Progenitor cell of endocrine pancreas (in vitro differentiated cells): ENCODE results near the gene TEC. TPM values are rescaled to one million over a fixed set of nuclear protein-coding genes. Genes with fewer than 3 reads are reported as not detected.

ENCODE experiments used
- DNase-seq: peaks from one replicate; pipeline ENCODE4 v3.0.0; 2021; ENCODE audit warnings: low spot score; ENCODE audit not compliant: unreplicated experiment
- H3K27ac Mint-ChIP-seq: 2 replicates; pipeline ENCODE4 v1.8.0; 2021; ENCODE audit warnings: mild to moderate bottlenecking, moderate library complexity, mixed read lengths
- H3K27me3 Mint-ChIP-seq: 2 replicates; pipeline ENCODE4 v1.8.0; 2021; ENCODE audit warnings: mixed read lengths
- H3K36me3 Mint-ChIP-seq: 2 replicates; pipeline ENCODE4 v1.8.0; 2022; ENCODE audit warnings: mixed read lengths; ENCODE audit not compliant: insufficient read depth
- H3K4me1 Mint-ChIP-seq: 2 replicates; pipeline ENCODE4 v1.8.0; 2021; ENCODE audit warnings: low read depth, mixed read lengths
- H3K4me3 Mint-ChIP-seq: 2 replicates; pipeline ENCODE4 v1.8.0; 2021; ENCODE audit warnings: low read depth, mild to moderate bottlenecking, moderate library complexity, mixed read lengths
- H3K9me3 Mint-ChIP-seq: 2 replicates; pipeline ENCODE4 v1.8.0; 2021; ENCODE audit warnings: low read depth, mixed read lengths
- total RNA-seq: library from RNA; stranded (reverse); gene quantifications from 2 replicates; pipeline ENCODE4 v1.2.1, GENCODE V29; 2021
- TF ChIP-seq, protein P1 (sequence below): fragments of 200-600 bp; sonication (generic); IDR thresholded peaks from one replicate; pipeline ENCODE4 v1.5.0; 2021; ENCODE audit warnings: antibody characterized with exemption, mild to moderate bottlenecking; ENCODE audit not compliant: unreplicated experiment

The TEC gene
- total RNA-seq, 1 donor from 2014 or later = 3.4 TPM

DNA sequence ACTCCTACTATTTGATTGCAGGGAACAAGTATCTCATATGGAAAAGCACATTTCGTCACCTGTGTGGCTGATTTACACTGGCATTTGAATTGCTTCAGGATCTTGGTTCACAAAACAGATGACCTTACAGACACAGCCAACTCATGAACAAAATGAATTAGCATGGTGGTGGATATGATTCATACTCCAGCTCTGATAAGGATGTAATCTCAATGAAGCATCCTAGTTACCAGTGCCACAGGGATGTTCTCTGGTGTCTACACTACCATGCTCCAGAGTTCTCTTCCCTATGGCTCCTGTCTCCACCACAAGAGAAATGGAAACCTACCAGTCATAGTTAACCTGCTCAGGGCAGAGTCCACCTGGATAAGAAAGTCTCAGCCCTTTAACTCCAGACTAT is 40.7 kb downstream of the TEC start:
- Mint-ChIP-seq H3K4me1 (peaks cover 7% of the 10 kb centered on the region), H3K9me3 (no peaks in the 10 kb centered on the region), H3K27me3 (no peaks in the 10 kb centered on the region), H3K4me3 (no peak overlapping the region), H3K27ac (no peak overlapping the region), H3K36me3 (peaks cover 2% of the 10 kb centered on the region)
- no peak for DNase-seq
- TF ChIP-seq, protein P1, sequence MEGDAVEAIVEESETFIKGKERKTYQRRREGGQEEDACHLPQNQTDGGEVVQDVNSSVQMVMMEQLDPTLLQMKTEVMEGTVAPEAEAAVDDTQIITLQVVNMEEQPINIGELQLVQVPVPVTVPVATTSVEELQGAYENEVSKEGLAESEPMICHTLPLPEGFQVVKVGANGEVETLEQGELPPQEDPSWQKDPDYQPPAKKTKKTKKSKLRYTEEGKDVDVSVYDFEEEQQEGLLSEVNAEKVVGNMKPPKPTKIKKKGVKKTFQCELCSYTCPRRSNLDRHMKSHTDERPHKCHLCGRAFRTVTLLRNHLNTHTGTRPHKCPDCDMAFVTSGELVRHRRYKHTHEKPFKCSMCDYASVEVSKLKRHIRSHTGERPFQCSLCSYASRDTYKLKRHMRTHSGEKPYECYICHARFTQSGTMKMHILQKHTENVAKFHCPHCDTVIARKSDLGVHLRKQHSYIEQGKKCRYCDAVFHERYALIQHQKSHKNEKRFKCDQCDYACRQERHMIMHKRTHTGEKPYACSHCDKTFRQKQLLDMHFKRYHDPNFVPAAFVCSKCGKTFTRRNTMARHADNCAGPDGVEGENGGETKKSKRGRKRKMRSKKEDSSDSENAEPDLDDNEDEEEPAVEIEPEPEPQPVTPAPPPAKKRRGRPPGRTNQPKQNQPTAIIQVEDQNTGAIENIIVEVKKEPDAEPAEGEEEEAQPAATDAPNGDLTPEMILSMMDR = no peak

DNA sequence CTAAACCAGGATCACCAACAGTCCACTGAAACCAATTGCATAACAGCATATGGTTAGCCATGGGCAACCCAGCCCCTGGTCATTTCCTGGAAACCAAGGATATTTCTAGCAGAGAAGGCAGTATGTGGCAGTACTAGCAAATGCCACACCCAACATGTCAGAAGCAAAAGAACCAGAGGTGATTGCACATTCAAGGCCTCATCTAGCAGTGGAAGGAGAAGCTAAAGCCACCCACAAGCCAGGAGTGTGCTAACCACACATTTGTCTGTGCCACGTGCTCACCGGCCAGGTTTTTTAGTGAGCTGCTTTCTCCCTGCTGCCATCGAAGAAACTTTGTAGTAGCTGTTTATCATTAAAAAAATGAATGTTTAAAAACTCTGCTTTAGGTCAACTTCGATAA is 42.0 kb downstream of the TEC start:
- Mint-ChIP-seq H3K36me3 (peaks cover 2% of the 10 kb centered on the region), H3K4me3 (no peak overlapping the region), H3K27me3 (no peaks in the 10 kb centered on the region), H3K27ac (no peak overlapping the region), H3K4me1 (peaks cover 7% of the 10 kb centered on the region), H3K9me3 (no peaks in the 10 kb centered on the region)
- TF ChIP-seq, protein P1 = no peak
- no peak for DNase-seq

DNA sequence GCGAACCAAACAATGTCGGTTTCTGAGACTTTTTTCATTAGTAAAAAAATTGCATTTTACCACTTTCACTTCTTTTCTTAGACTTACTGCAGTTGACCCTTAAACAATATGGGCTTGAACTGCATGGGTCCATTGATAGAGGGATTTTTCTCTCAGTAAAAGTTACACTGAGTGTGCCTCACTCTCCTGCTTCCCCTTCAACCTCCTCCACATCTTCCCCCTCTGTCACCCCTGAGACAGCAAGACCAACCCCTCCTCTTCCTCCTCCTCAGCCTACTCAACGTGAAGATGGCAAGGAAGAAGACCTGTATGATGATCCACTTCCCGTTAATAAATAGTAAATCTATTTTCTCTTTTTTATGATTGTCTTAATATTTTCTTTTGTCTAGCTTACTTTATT is 43.4 kb downstream of the TEC start:
- no peak for DNase-seq
- Mint-ChIP-seq H3K27ac (no peak overlapping the region), H3K36me3 (peaks cover 2% of the 10 kb centered on the region), H3K9me3 (no peaks in the 10 kb centered on the region), H3K4me1 (peaks cover 7% of the 10 kb centered on the region), H3K4me3 (no peak overlapping the region), H3K27me3 (no peaks in the 10 kb centered on the region)
- TF ChIP-seq, protein P1 = no peak

DNA sequence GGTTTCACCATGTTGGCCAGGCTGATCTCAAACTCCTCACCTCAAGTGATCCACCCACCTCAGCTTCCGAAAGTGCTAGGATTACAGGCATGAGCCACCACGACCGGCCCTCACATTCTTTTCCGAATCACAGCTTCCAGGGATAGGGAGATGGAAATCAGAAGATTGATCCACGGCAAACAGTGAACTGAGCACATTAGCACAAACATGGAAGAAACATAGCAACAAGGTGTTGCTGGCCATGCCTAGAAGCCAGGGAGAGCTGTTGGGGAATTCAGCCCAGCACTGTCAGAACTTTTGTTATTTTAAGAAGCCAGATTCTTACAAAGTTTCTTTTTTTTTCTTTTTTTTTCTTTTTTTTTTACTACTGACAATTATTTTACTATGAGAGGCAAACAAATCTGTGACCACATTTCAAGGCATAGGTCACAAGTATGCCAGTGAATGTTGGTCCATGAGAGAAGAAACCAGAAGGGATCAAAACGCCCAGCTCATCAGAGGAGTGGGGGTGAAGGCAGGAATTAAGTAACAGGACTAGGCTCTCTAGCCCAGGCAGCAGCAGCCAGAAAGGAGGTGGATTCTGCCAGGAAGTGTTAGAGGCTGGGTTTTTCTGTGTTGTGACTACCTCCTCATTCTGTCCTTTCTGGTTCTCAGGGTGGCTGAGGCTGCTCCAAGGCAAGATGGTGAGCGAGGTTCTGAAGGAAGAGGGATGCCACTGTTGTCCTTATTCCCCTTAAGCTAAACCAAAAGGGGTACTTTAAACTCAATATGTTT is 44.1 kb downstream of the TEC start:
- TF ChIP-seq, protein P1 = no peak
- peaks cover 2% of the 10 kb centered on the region for H3K36me3 Mint-ChIP-seq
- peak overlapping the region; percentile 83 for H3K27ac Mint-ChIP-seq

DNA sequence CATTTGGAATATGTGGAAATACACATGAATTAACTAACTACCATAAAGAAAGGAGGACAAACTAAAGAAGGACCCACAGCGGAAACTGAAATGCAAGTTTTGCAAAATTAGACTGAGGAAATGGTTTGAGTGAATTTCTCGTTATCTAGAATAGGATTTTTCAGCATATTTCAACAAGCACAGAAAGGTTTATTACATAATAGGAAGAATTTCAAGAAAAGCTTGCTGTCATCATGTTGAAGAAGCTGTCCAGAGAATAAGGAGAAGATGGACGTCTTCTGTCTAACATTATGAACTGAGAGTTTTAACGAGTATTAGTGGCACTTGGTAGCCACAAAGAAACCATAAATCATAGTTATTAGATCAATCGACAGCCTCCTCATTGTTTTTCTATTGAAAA is 45.0 kb downstream of the TEC start:
- Mint-ChIP-seq H3K27ac (no peak overlapping the region), H3K9me3 (no peaks in the 10 kb centered on the region), H3K4me3 (no peak overlapping the region), H3K36me3 (peaks cover 2% of the 10 kb centered on the region), H3K27me3 (no peaks in the 10 kb centered on the region), H3K4me1 (peaks cover 7% of the 10 kb centered on the region)
- TF ChIP-seq, protein P1 = no peak
- no peak for DNase-seq

More for the DNA sequence above, 44.1 kb downstream of the TEC start:
- Mint-ChIP-seq H3K9me3 (no peaks in the 10 kb centered on the region), H3K4me3 (no peak overlapping the region), H3K27me3 (no peaks in the 10 kb centered on the region), H3K4me1 (peaks cover 7% of the 10 kb centered on the region)
- no peak for DNase-seq
